Measurements from ENCODE around the gene PITPNM3. TPM values are rescaled to one million over a fixed set of nuclear protein-coding genes. Genes with fewer than 3 reads are reported as not detected.

Gene PITPNM3
- total RNA-seq, 1 donor from 2014 or later, result 0.82 TPM

DNA sequence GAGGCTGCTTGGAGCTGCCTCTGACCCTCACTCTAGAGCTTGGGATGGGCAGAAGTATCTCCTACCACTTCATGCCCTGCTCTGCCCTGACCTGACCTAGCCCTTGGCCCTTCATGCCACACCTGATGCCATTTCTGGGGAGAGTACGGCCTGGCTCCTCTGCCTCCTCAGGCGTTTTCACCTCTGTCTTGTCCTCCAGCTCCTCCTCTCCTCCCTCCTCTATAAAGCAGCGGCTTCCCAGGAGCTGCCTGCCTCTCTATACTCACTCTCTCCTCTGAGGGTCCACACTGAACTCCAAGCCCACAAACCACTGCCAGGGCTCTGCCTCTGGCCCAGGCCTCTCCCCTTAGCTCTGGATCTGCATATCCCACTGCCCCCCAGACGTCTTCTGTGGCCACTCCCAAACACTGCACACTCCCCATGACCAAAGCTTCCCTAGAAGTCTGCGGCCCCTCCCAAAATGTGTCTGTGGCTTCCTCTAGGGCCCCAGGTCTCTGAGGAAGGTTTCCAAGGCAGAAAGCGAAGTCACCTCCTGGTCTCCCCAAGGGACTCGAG, 52.6 kb downstream of the PITPNM3 start:
- no peak for DNase-seq (ENCODE audit: extremely low read depth, low read depth, low spot score)

DNA sequence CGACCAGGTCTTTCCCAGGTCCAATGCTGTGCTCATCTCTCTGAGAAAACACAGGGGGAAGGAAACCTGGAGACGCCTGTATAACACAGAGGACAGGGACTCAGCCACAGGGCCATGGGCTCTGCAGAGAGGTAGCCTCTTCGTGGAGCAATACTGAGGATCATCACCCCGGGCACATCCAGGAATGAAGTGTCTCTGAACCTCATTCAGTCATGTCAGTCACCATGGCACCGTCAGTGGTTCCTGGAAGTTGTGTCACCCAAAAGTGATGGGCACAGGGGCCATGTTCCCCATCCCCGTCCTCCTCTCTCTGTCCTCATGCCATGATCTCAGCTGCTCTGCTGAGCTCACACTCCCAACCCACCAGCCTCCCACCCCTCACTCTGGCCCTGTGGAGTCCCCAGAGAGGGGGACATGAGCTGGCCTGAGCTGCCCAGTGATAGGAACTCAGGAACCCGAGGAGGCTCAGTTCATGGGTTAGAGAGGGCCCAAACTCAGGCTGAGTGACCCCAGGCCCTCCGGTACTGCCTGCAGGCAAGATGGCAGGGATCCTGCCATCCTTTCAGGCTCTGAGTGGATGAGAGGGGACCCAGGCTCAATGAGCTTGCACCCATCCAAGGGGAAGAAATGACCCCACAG, 53.4 kb downstream of the PITPNM3 start:
- DNase-seq (ENCODE audit: extremely low read depth, low read depth, low spot score), result no peak

DNA sequence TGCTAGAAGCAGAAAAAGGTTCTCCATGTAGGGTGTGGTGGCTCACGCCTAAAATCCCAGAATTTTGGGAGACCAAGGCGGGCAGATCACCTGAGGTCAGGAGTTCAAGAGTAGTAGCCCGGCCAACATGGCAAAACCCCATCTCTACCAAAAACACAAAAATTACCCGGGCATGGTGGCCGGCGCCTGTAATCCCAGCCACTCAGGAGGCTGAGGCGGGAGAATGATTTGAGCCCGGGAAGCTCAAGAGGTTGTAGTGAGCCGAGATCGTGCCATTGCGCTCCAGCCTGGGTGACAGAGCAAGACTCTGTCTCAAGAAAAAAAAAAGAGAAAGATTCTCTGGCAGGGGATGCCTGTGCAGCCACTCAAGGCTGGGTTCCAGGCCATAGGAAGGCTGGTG, 54.2 kb downstream of the PITPNM3 start:
- no peak for DNase-seq (ENCODE audit: extremely low read depth, low read depth, low spot score)

DNA sequence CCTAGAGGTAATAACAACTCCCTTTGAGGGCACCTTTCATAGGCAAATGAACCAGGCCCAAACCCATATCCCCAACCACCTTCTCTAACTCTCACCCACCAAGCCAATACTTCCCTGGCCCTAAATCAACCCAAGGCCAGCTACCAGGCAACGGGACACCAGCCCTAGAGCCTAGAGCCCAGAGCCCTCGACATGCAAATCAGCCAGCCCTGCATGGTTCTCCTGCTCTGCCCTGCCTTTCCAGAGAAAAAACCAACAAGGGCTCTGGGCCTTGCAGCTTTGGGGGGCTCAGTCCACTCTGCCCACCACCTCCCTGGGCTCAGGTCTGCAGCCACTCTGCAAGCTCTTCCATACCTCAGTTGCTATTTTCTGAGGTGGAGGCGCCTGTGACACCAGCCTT, 55.0 kb downstream of the PITPNM3 start:
- no peak for DNase-seq (ENCODE audit: extremely low read depth, low read depth, low spot score)

- DNase-seq (ENCODE audit: extremely low read depth, low read depth, low spot score), result no peak
These were observed 57.3 kb downstream of the PITPNM3 start for GRCh38 chr17:6498901-6499540.

- no peak for DNase-seq (ENCODE audit: extremely low read depth, low read depth, low spot score)
These were observed 58.0 kb downstream of the PITPNM3 start for GRCh38 chr17:6498356-6498755.

DNA sequence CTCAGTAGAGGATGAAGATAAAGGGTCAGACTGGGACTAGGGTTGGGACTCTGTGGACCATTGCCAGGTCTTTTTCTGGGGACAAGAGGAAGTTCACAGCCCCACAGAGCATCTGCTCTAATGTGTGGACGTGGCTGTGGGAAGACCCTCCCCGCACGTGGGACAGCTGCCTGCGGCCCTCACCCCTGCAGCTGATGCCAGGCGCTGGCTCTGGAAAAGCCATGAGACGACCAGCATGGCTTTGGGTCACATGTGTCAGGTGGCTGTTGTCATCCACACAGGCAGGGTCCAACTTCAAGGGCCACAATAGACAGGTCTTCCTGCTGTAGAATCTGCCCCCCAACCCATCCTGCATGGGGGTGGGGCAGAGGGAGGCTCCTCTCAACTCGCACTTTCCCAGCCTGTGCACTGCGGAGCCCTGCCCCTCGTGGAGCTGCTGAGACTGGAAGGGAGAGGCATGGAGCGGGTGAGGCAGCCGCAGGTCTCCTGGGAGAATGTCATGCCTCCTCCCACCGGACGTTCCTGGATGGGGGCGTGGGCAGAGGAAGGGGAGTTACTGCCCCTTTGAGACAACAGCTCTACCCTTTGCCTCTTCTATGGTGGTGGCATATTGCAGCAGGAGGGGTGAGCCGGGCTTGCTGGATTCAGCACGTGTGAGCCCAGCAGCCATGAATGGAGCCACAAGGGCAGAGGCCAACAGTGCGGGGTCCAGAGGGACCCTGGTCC, 58.7 kb downstream of the PITPNM3 start:
- no peak for DNase-seq (ENCODE audit: extremely low read depth, low read depth, low spot score)

GRCh38 chr17:6496640-6497441, 59.5 kb downstream of the PITPNM3 start:
- no peak for DNase-seq (ENCODE audit: extremely low read depth, low read depth, low spot score)

DNA sequence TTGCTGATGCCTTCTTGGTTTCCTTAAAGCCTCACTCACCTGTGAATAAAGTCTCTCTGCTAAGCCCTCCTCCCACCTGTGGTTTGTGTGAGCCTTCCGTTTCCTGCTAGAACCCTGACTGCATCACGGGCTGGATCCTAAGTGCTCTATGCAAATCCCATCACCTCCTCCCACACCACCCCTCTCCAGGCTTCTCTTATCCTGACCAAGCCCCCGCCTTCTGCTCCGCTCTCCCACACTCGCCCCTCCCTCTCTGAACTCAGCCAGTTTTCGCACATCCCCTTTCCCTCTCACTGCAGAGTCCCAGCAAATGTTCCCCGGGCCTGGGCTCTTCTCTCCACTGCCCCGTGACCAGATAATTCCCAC, 60.3 kb downstream of the PITPNM3 start:
- DNase-seq (ENCODE audit: extremely low read depth, low read depth, low spot score), result no peak

- DNase-seq (ENCODE audit: extremely low read depth, low read depth, low spot score), result no peak
These were observed 60.8 kb downstream of the PITPNM3 start for GRCh38 chr17:6495450-6496115.

DNA sequence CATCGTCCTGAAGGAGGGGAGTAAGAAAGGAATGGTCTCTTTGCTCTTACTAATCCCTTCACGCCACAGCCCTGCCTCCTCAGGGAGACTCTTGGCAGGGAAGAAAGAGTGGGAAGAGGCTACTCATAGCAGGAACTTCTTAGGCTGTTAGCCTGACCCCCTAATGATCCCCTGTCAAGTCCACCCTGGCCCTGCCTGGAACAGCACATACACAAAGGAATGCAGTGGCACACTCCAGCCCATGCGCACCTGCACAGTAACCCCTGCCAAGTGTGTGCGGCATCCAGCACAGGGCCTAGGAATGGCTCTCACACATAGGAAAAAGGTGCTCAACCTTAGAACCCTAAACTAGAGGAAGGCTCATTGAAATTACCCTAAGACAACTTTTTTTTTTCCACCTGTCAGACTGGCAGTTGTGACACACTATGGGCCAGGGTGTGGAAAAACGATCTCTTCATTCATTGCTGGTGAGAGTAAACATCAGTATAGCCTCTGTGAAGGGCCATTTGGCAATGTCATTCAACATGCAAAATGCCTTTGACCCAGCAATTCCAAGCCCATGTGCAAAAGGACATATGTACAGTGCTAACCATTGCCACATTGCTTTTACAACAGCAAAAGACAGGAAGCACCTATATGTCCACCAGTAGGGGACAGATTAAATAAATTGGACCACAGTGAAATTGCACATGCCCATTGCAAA, 62.0 kb downstream of the PITPNM3 start:
- DNase-seq (ENCODE audit: extremely low read depth, low read depth, low spot score), result no peak

- no peak for DNase-seq (ENCODE audit: extremely low read depth, low read depth, low spot score)
These were observed 63.3 kb downstream of the PITPNM3 start for GRCh38 chr17:6492892-6493674.

GRCh38 chr17:6491071-6491700, 65.2 kb downstream of the PITPNM3 start:
- no peak for DNase-seq (ENCODE audit: extremely low read depth, low read depth, low spot score)

DNA sequence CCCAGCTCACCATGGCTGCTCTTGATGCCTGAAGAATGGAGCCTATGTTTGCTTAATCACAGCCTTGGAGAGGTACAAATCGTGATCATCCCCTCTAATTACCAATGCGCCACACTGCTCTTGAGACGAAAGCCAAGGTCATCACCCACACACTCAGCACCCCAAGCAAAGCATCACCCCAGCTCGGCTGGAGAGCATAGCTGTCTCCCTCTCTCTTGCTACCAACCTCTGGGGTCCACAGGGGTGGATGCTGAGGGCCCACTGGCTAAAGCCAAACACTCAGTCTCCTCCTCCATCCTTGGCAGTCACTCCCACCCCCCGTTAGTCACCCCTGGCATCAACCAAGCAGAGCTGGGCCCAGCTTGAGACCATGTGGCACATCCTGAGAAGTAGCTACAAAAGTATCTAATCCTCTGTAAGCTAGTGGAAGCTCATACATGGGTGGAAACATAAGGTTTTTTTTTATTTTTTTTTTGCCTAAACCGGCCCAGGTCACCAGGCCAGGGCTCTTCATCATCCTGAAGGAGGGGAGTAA, 67.3 kb downstream of the PITPNM3 start:
- DNase-seq (ENCODE audit: extremely low read depth, low read depth, low spot score), result no peak

GRCh38 chr17:6488008-6488539, 68.3 kb downstream of the PITPNM3 start:
- no peak for DNase-seq (ENCODE audit: extremely low read depth, low read depth, low spot score)

- no peak for DNase-seq (ENCODE audit: extremely low read depth, low read depth, low spot score)
These were observed 68.9 kb downstream of the PITPNM3 start for GRCh38 chr17:6487251-6488007.

DNA sequence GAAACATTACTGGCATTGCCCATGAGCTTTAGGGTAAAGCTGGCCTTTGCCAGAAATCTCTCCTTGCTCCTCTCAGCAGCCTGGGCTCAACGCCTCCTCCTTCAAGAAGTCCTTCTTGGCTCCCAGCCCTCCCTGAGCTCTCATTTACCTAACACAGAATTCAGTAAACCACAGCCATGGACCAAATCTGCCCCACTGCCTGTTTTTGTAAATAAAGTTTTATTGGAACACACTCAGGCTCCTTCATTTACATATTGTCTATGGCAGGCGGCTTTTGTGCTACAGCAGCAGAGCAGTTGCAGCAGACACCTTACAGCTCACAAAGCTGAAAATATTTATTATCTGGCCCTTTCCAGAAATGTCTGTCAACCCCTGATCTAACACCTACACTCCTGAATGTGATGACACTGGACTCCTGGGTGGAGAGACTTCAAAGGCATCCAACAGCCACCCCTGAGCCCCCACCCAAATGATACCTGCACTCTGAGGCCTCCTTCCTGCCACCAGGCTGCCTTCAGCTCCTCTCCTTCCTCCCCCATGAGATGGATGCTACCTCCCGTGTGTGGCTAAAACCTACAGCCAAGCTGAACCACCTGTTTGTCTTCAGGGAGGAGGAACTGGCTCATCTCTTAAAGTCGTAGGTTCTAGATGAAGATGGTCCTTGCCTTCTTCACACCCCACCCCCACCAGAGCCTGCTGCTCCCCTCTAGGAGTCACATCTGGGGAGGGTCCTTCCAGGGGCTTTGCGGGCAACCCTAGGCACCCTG, 70.5 kb downstream of the PITPNM3 start:
- DNase-seq (ENCODE audit: extremely low read depth, low read depth, low spot score), result no peak

Data from glomerular endothelial cell (primary cell).